NK-92 (cell line): ENCODE data around the gene ZNF580.

Experiments used
- DNase-seq: peaks from one replicate; lab custom pipeline; 2025; ENCODE audit not compliant: unreplicated experiment; lab: John Stamatoyannopoulos, UW

The ZNF580 gene

DNA sequence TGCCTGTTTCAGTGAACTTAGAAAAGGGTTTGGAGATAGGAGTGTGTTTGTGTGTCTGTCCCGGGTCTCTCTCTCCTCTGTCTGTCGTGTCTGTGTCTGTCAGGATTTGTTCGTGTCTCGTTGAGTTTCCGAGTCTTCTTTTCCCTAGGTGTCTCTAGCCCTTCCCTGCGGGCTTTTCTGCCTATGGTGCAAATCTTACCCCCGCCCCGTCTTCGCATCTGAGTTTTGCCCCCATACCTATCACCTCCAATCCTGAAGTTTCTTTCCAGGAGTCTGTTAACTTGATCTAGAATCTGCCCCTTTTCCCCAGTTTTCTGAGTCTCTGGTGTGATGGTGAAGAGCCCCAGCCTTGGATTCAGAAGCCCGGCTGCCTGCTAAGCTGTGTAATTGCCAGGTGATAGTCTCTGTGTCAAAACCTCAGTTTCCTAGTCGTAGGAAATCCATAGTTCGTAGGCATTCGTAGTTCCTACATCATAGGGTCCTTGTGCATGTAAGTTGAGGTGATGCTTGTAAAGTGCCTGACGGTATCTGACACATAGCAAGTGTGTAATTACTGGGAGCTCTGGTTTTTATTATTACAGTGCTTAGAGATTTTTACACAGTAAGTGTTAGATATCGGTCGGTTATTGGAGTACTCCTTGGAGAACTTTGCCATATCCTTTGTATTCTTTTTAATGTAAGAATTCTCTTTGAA lies 35.0 kb downstream of the ZNF580 start:
- no peak for DNase-seq

- DNase-seq = no peak
Measured at GRCh38 chr19:55676383-55676782, 35.6 kb downstream of the ZNF580 start.

GRCh38 chr19:55676889-55677505 lies 36.2 kb downstream of the ZNF580 start:
- DNase-seq = no peak

GRCh38 chr19:55677572-55678028 lies 36.8 kb downstream of the ZNF580 start:
- DNase-seq = no peak

DNA sequence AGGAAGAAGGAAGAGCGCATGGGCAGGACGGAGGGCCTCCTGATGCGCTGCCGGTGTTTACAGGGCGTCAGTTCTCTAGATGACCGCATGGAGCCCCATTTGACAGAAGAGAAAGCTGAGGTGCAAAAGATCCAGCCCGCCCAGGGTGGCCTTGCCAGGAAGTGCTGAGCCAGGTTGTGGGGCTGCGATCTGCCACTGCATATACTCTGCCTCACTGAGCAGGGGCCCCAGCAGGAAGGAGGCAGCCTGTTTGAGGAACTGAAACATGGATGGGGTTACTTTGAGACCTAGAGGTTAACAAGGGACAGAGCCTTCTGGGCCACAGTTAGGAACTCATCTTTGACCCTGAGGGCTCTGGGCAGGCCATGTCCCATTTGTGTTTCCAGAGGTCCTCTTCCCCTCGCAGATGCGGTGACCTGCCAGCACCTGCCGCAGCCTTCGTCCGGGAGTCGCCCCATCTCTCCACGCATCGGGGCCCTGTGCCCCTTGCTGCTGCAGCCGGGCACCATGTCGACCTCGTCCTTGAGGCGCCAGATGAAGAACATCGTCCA lies 37.4 kb downstream of the ZNF580 start:
- DNase-seq = no peak

- no peak for DNase-seq
Measured at GRCh38 chr19:55679343-55680257, 38.8 kb downstream of the ZNF580 start.

DNA sequence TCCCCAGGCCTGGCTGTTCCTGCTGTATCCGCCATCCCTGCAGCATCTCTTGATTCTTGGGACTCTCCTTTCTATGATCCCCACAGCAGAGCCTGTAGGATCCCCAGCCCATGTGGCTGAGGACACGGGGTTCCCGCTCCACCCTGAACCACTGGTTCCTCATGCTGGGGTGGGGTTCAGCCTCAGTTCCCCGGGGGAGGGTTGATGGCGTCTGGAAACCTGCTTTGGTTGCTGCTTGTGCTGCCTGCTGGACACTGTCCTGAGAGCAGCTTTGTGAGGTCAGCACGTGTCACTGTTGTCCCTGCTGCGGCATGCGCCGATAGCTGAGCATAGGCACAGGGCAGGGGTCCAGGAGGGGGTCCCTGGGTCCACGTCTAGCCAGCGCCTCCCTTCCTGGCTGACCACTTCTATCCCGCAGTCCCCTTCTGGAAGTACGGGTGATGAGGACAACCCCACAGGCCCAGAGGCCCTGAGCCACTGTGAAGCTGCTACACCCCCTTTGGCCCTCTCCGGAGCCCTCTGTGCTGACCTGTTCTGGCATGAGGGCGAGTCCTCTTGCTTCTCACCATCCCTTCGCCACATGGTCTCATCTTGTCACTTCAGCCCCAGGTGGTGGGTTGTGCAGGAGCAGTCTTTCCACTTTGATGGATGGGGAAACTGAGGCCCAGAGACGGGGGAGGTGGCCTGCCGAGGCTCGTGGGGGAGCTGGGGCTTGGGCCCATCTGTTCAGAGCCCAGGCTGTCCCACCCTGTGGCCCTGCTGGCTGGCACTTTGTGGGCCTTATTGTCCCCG lies 39.7 kb downstream of the ZNF580 start:
- DNase-seq = no peak

DNA sequence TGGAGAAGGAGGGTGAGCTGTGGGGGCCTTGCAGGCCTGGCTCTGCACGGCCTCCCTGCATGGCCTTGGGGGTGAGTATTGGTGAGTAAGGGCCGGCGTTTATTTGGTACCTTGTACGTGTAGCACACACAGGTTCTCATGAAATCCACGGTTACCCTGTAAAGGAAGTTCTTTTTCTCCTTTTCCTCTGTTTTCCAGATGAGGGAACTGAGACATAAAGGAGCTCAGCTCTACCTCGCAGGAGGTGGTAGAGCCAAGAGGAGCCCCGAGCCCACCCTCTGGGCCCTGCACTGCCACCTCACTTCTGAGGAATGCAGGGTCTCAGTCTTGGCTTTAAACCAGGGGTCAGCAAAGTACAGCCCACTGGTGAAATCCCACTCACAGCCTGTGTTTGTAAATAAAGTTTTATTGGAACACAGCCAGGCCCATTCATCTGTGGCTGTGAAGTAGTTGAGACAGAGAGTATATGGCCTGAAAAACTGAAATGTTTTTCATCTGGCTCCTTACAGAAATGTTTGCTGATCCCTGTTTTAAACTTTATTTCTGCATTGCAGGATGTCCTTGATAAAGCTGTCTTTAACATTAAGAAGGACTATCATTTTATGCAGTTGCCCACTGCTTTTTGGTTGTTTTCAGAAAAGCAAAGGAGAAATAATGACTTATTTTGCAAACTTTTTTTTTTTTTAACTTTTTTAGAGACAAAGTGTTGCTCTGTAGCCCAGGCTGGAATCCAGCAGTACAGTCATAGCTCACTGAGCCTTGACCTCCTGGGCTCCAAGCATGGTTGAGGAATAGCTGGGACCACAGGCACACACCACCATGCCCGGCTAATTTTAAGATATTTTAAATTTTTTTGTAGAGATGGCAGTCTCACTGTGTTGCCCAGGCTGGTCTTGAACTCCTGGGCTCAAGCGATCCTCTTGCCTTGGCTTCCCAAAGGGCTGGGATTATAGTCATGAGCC lies 40.6 kb downstream of the ZNF580 start:
- DNase-seq = no peak

- DNase-seq = no peak
Measured at GRCh38 chr19:55683449-55684261, 42.9 kb downstream of the ZNF580 start.

DNA sequence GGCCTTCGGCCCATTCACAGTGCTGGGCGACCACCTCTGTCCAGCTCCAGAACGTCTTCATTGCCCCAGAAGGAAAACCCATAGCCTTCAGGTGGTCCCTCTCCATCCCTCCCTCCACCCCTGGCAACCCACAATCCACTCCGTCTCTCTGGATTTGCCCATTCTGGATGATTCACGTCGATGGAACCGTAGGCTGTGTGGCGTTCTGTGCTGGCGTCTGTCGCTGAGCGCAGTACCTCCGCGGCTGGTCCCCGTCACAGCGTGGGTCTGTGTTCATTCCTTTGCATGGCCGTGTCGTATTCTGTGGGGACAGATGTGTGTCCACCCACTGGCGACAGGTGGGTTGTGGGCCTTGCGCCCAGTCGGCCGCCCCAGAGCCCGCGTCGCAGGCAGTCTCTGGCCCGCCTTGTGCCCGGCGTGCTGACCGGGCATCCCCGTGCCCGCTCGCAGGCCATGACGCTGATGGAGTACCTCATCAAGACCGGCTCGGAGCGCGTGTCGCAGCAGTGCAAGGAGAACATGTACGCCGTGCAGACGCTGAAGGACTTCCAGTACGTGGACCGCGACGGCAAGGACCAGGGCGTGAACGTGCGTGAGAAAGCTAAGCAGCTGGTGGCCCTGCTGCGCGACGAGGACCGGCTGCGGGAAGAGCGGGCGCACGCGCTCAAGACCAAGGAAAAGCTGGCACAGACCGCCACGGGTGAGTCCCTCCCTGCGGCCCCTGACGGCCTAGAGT lies 44.3 kb downstream of the ZNF580 start:
- no peak for DNase-seq

- no peak for DNase-seq
Measured at GRCh38 chr19:55685776-55686175, 45.0 kb downstream of the ZNF580 start.

- no peak for DNase-seq
Measured at GRCh38 chr19:55686311-55687050, 45.7 kb downstream of the ZNF580 start.

DNA sequence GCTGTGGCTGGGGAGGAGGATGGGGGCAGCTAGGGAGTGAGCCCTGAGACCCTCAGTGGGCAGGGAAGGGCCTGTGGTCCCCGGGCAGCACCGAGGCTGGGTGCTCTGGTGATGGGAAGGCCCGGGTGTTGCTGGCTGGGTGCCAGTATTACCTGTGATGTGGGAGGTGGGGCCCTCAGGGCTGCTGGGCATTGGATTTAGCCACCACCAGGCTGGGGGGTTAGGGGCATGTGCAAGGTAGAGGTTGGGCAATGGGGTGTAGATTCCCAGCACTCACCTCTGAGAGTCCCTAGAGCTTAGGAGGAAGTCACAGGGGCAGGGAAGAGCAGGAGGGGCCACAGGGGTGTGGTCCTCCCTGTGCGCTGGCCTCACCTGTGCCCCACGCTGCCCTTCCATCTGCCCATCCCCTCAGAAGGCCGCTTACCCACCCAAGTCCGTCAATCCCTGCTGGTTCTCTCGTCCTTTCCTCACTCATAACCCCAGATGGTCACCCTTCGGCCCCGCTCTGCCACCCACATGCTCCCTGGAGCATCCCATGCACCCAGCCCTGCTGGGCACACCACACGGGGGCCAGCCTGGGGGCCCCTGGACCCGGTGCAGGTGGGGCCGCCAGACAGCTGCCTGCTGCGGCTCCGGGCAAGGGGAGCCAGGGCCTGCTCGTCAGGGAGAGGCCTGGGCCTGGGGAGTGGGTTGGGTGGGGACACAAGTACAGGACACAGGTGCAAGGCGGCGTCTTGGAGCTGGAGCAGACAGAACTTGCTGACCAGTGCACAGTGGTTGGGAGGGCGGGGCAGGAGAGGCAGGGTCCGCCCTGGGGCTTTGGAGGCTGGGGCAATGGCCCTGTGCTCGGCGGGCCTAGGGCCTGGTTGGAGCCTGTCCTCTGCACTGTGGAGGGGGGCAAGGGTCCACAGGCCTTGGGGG lies 46.7 kb downstream of the ZNF580 start:
- DNase-seq = no peak

GRCh38 chr19:55688422-55689218 lies 47.8 kb downstream of the ZNF580 start:
- no peak for DNase-seq

DNA sequence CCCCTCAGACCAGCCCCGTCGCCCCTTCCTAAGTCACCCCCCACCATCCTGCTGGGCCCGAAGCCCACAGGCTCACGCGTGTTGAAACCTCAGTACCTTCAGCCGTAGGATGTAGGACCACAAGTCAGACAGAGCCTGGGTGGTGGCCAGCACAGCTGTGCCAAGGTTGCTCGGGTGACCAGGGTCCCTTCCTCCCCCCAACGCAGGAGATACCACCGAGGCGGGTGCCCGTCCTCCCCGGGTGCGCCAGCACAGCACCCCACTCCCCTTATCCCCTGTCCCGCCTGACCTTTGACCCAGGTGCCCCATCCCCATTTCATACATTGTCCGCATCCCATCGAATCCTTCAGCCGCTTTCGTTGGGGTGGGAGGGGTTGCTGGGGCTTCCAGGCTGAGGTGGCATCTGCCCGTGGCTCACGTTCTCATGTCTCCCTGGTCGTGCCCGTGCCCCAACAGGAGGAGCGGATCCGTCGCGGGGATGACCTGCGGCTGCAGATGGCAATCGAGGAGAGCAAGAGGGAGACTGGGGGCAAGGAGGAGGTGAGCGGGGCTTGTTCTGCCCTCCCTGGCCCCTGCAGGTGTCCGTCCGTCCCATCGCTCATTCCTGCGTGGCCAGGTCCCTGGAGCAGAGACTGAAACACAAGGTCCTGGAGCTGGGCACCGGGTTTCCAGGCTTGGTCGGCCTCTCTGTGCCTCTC lies 48.8 kb downstream of the ZNF580 start:
- DNase-seq = no peak
